GM23248 (cell line): ENCODE results near the gene ARHGEF28.

Experiments
- EZH2 ChIP-seq: fragments of 200-600 bp; sonication (generic); IDR thresholded peaks from 2 replicates; pipeline ENCODE4 v1.6.1; 2018; ENCODE audit warnings: antibody characterized with exemption, mild to moderate bottlenecking; ENCODE audit not compliant: insufficient read depth, poor library complexity, severe bottlenecking
- EZH2phosphoT487 ChIP-seq: fragments of 200-600 bp; sonication (generic); IDR thresholded peaks from 2 replicates; pipeline ENCODE4 v1.6.1; 2018; ENCODE audit warnings: antibody characterized with exemption, moderate library complexity, mild to moderate bottlenecking, low read depth; ENCODE audit not compliant: insufficient read depth

DNA sequence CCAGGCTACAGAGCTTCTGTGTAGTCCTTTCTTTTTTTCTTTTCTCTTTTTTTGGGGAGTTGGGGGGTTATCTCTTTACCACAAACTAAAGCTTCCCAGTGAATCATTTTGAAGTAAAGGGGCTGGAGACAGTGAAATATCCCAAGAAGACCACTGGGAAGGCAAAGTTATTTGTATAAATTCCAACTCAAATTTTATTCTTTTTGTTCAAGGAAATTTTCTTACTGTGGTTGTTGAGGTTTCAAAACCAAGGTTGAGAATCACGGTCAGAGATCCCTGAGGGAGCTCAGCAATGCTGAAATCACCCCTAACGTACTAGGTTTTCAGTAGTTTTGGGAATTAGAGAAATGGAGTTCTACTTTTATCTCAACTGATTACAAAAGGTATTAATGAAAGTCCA is 175.7 kb downstream of the ARHGEF28 start:
- TF ChIP-seq EZH2, result no peak
- TF ChIP-seq EZH2phosphoT487, result no peak
